Measurements from ENCODE around the gene HEYL. TPM values are rescaled to one million over a fixed set of nuclear protein-coding genes. Genes with fewer than 3 reads are reported as not detected.

Gene HEYL
- total and polyA plus RNA-seq, 9 of the 15 experiments (the other 6 are each of a cell fraction or from before 2014, with no cell fraction given), result 0.13 to 0.89 (median 0.25) TPM

DNA sequence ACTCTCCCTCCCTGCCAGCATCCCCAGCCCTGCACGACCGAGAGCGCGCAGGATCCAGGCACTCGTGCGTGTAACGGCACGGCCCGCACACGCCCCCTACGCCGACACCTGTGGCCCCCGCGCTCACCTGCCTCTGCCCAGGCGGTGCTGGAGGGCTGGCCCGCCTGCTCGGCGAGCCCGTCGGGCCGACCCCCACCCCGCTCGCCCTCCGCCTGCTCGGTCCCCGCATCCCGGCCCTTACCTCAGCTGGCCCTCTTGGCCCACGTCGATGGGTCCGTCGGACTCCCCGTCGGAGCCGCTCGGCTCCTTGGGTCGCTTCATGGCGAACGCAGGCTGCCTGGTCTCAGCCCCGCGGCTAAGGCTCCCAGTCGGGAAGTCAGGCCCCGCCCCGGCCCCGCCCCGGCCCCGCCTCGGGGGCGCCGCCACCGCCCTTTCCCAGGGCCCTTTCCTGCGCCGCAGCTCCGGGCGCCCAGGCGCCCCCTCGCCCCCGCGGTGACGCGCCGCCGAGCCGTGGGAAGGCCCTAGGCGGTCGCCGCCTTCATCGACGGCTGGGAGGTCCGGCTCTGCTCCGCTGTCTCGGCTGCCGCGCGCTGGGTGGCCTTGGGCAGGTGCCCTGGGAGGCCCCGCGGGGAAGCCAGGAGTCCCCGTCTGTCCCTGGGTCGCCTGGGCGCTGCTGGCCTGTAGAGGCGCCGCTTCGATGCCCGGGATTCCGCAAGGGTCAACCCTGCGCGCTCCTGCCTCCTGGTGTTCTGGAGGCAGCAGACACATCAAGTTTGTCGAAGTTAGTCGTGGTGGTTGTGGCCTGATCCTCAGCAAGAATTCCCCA lies at the start of gene HEYL (continued):
- TF ChIP-seq NCOR1 (IDR thresholded peaks at IDR 0.05) (no peak), HMG20B (CRISPR knock-in tag; IDR thresholded peaks at IDR 0.05) (no peak), RFX1 (IDR thresholded peaks at IDR 0.05) (no peak), KLF10 (CRISPR knock-in tag; IDR thresholded peaks at IDR 0.05) (no peak), KAT7 (CRISPR knock-in tag; IDR thresholded peaks at IDR 0.05; ENCODE audit: borderline replicate concordance) (peak; percentile 80; the same call in 1 of the 2 replicates), RCOR1 (IDR thresholded peaks at IDR 0.05; ENCODE audit: borderline replicate concordance in 1 of 2, low read depth in 2 of 2, low read length in 2 of 2) (peak in 1 of 2 experiments; percentile 48; a peak in 2 of 4 replicates), COPS2 (conservative IDR thresholded peaks at IDR 0.05) (no peak), PHF8 (IDR thresholded peaks at IDR 0.05; ENCODE audit: borderline replicate concordance, low read length) (peak; percentile 80; the same call in 1 of the 2 replicates), NUFIP1 (IDR thresholded peaks at IDR 0.05; ENCODE audit: partially characterized antibody) (no peak), SLC30A9 (CRISPR knock-in tag; IDR thresholded peaks at IDR 0.05) (no peak), ZSCAN32 (CRISPR knock-in tag; IDR thresholded peaks at IDR 0.05) (no peak), HNRNPK (IDR thresholded peaks at IDR 0.05; ENCODE audit: low read depth, low read length, poor library complexity, severe bottlenecking) (no peak), EP400 (IDR thresholded peaks at IDR 0.05) (no peak), NFIC (IDR thresholded peaks at IDR 0.05) (peak; percentile 82), PCBP2 (IDR thresholded peaks at IDR 0.05; ENCODE audit: low read depth, low read length, poor library complexity, severe bottlenecking) (no peak), MYC (IDR thresholded peaks at IDR 0.05; ENCODE audit: low read depth, low read length) (0 out of 2 replicates have a peak, but pooled peaks have one; percentile 12), MYC (CRISPR knock-in tag; IDR thresholded peaks at IDR 0.05; ENCODE audit: borderline replicate concordance, low read depth) (no peak), ZNF445 (CRISPR knock-in tag; IDR thresholded peaks at IDR 0.05; ENCODE audit: low read depth) (no peak), SMC3 (conservative IDR thresholded peaks at IDR 0.05; ENCODE audit: insufficient read depth, low read depth, low read length) (0 out of 2 replicates have a peak, but pooled peaks have one; percentile 29), KDM1A (IDR thresholded peaks at IDR 0.05) (no peak)
- TF ChIP-seq, protein P1, sequence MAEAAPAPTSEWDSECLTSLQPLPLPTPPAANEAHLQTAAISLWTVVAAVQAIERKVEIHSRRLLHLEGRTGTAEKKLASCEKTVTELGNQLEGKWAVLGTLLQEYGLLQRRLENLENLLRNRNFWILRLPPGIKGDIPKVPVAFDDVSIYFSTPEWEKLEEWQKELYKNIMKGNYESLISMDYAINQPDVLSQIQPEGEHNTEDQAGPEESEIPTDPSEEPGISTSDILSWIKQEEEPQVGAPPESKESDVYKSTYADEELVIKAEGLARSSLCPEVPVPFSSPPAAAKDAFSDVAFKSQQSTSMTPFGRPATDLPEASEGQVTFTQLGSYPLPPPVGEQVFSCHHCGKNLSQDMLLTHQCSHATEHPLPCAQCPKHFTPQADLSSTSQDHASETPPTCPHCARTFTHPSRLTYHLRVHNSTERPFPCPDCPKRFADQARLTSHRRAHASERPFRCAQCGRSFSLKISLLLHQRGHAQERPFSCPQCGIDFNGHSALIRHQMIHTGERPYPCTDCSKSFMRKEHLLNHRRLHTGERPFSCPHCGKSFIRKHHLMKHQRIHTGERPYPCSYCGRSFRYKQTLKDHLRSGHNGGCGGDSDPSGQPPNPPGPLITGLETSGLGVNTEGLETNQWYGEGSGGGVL (CRISPR knock-in tag; IDR thresholded peaks at IDR 0.05), result no peak
- TF ChIP-seq, protein P2, sequence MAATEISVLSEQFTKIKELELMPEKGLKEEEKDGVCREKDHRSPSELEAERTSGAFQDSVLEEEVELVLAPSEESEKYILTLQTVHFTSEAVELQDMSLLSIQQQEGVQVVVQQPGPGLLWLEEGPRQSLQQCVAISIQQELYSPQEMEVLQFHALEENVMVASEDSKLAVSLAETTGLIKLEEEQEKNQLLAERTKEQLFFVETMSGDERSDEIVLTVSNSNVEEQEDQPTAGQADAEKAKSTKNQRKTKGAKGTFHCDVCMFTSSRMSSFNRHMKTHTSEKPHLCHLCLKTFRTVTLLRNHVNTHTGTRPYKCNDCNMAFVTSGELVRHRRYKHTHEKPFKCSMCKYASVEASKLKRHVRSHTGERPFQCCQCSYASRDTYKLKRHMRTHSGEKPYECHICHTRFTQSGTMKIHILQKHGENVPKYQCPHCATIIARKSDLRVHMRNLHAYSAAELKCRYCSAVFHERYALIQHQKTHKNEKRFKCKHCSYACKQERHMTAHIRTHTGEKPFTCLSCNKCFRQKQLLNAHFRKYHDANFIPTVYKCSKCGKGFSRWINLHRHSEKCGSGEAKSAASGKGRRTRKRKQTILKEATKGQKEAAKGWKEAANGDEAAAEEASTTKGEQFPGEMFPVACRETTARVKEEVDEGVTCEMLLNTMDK (IDR thresholded peaks at IDR 0.05; ENCODE audit: borderline replicate concordance, insufficient read depth, low read depth, low read length, poor library complexity, severe bottlenecking), result peak; percentile 55

Measured in K562 (cell line).